SKM-1 treated with dmso at 0.1 percent for 144 hours (cell line): Measurements from ENCODE around the gene DUOX1.

Source experiments
- DNase-seq: peaks from one replicate; lab custom pipeline; 2025; ENCODE audit not compliant: unreplicated experiment; lab: John Stamatoyannopoulos, UW

DUOX1 gene

GRCh38 chr15:45139770-45140169, 10.0 kb downstream of the DUOX1 start:
- DNase-seq = no peak

DNA sequence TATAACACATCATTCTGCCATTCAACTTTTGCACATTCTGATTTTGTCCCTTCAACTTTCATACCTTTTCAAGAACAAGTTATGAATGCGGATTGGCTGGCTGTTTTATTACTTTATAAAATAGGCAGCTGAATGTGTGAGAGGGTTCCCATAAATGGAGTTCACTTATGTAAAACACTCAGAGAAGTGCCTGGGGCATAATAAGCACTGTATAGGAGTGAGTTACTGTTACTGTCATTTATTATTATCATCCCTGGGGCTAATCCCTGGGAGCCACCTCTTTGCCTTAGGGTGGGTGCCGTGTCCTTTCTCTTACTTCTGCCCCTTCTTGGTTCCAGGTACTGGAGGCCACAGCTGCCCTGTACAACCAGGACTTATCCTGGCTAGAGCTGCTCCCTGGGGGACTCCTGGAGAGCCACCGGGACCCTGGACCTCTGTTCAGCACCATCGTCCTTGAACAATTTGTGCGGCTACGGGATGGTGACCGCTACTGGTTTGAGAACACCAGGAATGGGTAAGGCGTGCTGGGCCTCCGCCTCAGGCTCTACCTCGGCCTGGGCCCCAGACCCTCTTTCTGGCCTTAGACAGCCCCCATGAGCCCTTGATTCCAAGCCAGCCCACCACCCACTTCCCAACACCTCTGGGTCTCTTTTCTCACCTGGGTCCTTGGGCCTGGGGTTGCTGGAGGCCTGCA, 10.9 kb downstream of the DUOX1 start:
- no peak for DNase-seq

GRCh38 chr15:45141386-45141785, 11.6 kb downstream of the DUOX1 start:
- no peak for DNase-seq

DNA sequence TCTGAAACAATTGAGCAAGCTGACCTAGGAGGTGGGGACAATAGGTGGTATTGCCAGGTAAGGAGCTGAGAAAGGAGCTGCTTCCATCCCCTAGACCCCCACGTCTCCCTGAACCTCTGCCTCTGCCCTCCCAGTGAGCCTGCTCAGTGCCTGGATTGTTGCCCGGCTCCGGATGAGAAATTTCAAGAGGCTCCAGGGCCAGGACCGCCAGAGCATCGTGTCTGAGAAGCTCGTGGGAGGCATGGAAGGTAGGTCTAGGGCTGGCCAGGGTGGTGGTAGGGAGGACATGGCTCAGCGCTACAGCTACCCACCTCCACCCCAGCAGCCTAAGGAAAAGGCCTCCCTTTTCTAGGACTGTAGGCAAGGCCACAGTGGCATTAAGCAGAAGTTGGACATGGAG, 13.3 kb downstream of the DUOX1 start:
- DNase-seq = no peak

GRCh38 chr15:45143946-45144345, 14.2 kb downstream of the DUOX1 start:
- DNase-seq = no peak

GRCh38 chr15:45144775-45145174, 15.0 kb downstream of the DUOX1 start:
- DNase-seq = no peak

- peak; percentile 52 for DNase-seq
Measured at GRCh38 chr15:45146405-45146804, 16.6 kb downstream of the DUOX1 start.

DNA sequence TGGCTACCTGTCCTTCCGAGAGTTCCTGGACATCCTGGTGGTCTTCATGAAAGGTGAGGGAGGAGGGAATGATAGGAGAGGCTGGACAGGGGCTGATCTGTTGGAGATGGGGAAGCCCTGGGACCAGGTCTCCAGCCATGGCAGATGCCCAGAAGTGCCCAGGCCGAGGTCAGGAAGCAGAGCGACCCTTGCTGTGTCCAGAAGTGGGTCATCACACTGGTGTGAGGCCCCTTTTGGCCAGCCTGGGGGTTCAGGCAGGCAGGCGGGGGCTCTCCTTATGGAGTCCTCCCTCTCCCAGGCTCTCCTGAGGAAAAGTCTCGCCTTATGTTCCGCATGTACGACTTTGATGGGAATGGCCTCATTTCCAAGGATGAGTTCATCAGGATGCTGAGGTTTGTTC, 17.8 kb downstream of the DUOX1 start:
- DNase-seq = no peak

DNA sequence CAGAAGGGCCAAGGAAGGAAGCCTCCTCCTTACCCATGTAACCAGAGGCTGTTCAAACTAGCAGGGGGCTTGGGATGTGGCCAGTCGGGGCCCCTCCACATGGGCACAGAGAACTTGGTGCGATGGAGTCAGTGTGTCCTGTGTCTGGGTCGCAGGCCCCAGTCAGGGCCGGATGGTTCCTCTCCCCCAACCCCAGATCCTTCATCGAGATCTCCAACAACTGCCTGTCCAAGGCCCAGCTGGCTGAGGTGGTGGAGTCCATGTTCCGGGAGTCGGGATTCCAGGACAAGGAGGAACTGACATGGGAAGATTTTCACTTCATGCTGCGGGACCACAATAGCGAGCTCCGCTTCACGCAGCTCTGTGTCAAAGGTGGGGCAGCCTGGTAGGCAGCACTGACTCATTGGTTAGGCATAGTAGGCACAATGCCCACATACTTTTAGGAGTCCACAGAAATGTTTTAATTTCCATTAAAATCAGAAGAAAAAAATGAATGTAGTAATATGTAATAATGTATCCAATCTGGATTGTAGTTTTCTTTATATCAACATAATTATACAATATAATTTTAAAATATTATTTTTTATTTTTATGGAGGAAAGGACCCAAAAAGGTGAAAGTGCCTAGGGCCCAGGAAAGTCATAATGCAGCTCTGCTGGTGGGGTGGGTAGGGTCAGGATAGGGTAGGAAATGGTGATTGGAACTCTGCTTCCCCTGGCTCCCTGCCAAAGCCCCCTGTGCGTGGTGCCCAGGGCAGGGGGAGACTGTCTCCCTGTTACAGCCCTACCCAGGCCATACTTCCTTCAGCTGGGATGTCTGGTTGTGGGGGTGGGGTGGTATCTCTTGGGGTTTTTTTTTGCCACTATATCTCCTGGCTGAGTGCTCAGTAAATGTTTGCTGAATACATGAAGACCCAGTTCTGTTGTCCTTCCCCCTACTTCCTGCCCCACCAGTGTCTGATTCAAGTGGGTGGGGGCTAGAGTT, 18.6 kb downstream of the DUOX1 start:
- DNase-seq = no peak

DNA sequence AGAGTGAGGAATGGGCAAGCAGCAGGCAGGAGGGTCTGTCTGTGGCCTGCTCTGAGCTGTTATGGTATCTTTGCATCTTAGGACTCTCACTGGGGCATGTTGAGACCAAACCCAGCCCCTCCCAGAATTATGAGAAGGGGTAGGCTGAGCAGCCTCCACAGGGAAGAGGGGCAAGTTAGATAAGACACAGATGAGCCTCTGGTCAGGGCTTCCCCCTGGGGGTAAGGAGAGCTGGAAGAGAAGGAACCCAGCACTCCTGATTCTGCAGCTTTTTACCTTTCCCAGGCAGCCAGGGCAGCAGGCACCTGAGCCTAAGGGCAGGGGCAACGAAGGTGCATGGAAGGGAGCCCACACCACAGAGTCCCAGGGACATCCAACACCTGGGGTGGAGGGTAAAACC, 19.3 kb downstream of the DUOX1 start:
- DNase-seq = no peak

DNA sequence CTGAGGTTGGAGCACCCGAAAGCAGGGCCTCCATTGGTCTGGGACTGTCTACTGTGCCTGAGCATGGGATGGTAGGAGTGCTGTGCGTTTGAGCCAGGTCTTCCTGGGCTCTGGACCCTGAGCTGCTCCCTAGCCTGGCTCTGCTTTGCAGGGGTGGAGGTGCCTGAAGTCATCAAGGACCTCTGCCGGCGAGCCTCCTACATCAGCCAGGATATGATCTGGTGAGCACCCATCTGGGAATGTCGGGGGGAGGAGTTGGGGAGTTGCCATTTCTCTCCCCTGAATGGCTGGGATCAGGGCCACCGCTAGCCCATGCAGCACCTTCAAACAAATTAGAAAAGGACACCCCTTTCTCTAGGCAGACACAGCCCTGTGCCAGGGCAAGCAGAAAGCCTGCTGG, 20.7 kb downstream of the DUOX1 start:
- no peak for DNase-seq

- DNase-seq = no peak
Measured at GRCh38 chr15:45150997-45151396, 21.2 kb downstream of the DUOX1 start.

DNA sequence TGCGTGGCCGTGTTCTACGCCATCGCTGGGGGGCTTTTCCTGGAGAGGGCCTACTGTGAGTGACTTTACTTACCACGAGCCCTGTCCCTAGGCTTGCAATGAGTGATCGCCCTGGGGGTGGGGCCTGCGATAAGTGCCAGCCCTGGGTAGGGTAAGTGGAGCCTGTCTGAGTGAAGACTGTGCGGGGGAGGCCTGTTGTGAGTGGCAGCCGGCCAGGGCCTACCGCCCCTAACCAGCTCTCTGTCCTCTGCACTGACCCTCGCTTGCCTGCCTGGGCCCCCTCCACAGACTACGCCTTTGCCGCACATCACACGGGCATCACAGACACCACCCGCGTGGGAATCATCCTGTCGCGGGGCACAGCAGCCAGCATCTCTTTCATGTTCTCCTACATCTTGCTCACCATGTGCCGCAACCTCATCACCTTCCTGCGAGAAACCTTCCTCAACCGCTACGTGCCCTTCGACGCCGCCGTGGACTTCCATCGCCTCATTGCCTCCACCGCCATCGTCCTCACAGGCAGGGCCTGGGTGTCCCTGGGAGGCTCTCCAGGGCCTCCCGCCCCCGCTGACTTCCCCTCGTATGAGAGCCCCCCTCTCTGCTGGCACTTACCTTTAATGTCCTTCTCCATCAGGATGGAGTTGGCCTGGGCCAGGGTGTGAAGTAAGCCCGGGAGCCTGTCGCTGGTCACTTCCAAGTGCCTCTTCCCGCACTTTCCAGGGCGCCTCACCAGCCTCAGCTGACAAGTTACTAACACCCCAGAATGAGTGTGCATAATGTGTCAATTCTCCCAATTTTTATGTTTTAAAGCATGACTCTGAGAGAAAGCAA, 22.4 kb downstream of the DUOX1 start:
- no peak for DNase-seq

- DNase-seq = no peak
Measured at GRCh38 chr15:45155739-45156138, 25.9 kb downstream of the DUOX1 start.

DNA sequence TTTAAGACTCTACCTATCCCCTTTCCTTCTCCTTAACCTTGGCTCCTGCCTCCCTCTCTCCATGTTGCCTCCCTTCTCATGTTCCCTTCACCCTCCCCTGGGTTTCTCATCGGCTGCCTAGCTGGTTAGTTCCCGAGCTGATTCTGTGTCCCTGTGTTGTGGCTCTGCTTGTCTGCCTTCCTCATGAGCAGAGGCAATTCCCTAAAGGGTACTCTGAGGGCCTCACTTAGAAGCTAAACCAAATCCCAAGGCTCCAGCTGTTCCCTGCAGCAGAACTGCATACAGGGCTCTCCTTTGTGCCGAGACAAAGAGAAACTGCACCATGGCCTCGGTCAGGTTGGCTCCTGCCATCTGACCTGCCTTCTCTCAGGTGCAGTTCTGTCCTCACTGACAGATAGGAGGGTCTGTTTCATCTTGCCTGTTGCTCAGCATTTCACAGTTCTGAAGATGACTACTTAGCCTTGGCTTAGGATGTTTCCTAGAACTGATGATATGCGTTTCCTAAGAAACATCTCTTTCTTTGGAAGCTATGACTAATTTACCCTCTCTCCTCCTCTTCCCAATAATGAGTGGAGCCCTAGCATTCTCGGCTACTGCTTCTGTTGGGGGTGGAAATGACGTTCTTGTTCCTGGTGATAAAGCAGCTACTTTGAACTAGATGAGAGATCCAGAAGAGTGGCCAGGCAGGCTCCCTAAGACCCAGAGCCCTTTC, 27.1 kb downstream of the DUOX1 start:
- no peak for DNase-seq

DNA sequence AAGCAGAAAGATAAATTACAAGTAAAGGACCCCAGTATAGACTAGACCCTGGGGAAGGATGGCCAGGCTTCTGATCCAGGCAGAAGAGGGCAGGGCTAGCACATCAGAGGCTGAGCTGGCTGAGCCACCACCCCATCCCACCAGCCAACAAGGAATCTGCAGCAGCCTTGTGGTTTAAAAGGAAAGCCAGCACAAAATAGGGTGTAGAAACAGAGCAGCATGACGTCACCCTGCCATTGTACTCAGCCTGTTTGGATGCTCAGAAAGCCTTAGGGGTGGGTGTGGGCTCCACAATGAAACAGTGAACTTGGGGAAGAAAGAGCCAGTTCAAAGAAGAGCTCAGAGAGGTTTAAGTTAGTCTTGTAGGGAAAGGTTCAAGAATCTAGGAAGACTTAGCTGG, 28.2 kb downstream of the DUOX1 start:
- DNase-seq = no peak

DNA sequence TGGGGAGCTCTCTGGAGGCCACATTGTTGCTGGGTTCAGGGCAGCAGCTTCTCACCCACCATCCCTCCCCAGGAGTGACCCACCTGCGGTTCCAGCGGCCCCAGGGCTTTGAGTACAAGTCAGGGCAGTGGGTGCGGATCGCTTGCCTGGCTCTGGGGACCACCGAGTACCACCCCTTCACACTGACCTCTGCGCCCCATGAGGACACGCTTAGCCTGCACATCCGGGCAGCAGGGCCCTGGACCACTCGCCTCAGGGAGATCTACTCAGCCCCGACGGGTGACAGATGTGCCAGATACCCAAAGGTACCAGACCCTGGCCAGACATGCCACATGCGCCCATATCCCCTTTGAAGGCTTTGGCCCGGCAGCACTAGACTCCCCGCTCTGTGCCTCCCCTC, 31.9 kb downstream of the DUOX1 start:
- no peak for DNase-seq

DNA sequence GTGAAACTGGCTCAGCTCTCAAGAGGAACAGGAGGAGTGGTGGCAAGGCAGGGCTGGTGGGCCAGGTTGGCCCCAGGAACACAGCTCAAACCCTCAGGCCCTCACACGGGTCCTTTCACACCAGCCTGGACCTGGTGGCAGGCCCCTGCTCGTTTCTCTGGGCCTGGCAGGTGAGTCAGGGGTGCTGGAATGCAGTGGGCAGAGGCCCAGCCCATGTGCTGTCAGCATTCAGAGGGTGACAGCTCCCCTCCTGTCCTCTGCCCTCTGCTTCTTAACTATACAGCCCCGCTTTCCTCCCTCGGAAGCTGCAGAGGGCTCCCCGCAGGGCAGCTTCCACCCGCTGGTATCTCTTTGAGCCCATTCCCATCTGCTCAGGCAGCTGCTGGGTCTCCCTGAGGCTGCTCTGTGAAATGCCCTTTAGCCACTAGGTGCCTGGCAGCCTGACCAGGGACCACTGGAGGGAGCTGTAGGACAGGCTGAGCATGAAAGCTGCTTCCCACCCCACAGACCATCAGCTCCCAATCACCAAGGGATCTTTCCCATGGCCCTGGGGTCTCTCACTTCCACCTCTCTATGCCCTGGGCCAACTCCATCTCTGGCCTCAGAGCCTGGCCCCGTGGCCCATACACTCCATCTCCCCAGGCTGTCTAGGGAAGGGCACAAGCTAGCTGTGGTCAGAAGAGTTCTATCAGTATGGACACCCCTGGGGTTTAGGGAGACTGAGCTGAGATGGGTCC, 33.1 kb downstream of the DUOX1 start:
- peak; percentile 53 for DNase-seq

DNA sequence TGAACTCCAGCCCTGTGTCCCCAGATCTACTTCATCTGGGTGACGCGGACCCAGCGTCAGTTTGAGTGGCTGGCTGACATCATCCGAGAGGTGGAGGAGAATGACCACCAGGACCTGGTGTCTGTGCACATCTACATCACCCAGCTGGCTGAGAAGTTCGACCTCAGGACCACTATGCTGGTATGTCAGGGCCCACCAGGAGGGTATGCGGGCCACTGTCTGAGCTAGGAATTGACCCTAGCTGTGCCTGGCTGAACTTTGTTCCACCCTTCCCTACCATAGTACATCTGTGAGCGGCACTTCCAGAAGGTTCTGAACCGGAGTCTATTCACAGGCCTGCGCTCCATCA, 33.7 kb downstream of the DUOX1 start:
- no peak for DNase-seq

- no peak for DNase-seq
Measured at GRCh38 chr15:45164914-45165313, 35.1 kb downstream of the DUOX1 start.
